GM20431 (cell line): ENCODE results near the gene SLC66A1.

Source experiments
- in situ Hi-C: fragments of 300-500 bp; cut with MseI, MboI; formaldehyde crosslinking; loops from one replicate; pipeline ENCODE4 v1.15.0; 2020; ENCODE audit warnings: low sequenced_read_pairs; ENCODE audit not compliant: unreplicated experiment

The SLC66A1 gene

GRCh38 chr1:19373211-19374082 is 61.3 kb downstream of the SLC66A1 start:
- in situ Hi-C loops: no loop called here

- in situ Hi-C loops: no loop called here
Observed at GRCh38 chr1:19374083-19374801, 62.1 kb downstream of the SLC66A1 start.

- in situ Hi-C loops: loop anchor here (25.0 kb wide), 1 partner anchor 212 kb away; a partner anchor contains a TSS
Observed at GRCh38 chr1:19374926-19375325, 62.8 kb downstream of the SLC66A1 start.

GRCh38 chr1:19375631-19376400 is 63.7 kb downstream of the SLC66A1 start:
- in situ Hi-C loops: loop anchor here (25.0 kb wide), 1 partner anchor 211 kb away; a partner anchor contains a TSS

GRCh38 chr1:19376428-19377372 is 64.6 kb downstream of the SLC66A1 start:
- in situ Hi-C loops: loop anchor here (25.0 kb wide), 1 partner anchor 211 kb away; a partner anchor contains a TSS

GRCh38 chr1:19377812-19378718 is 65.9 kb downstream of the SLC66A1 start:
- in situ Hi-C loops: loop anchor here (25.0 kb wide), 1 partner anchor 209 kb away; a partner anchor contains a TSS
